GM10847 (cell line): ENCODE measurements around the gene SLC29A2.

ENCODE experiments used
- POLR2A ChIP-seq: IDR thresholded peaks from 2 replicates; pipeline ENCODE4 v1.6.1; 2011; ENCODE audit not compliant: insufficient read length; ENCODE audit errors: extremely low read depth

Gene SLC29A2

GRCh38 chr11:66363187-66363601, 8.4 kb downstream of the SLC29A2 start:
- TF ChIP-seq POLR2A = no peak

DNA sequence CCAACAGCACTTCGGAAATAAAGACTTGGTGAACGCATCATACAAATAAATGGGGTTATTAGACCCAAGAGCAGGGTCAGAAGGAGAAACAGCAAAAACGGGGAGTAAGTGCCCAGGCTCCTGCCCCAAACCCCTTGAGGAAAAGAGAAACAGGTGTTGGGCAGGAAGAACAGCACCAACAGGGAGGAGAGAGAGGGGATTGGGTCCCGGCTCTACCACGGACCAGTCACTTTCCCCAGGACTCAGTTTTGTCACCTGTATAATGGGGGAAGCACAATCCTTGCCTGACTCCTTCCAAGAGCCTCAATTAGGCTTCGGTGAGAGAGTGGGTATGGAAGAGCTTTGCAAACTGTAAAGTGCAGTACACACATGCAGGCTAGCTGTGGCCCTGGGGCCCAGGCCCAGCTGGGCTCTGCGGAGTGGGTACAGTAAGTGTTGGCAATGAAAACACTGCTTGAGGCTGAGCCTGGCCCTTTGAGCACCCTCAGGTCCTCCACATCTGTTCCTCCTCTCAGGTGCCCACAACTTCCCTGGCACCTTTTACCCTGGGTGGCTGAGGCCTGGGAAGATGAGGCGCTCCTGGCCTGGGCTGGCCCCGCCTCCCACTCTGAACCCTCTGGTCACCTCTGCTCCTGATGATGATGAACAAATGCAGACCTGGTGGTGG, 8.9 kb downstream of the SLC29A2 start:
- TF ChIP-seq POLR2A = no peak

- no peak for TF ChIP-seq POLR2A
Measured at GRCh38 chr11:66361502-66361941, 10.0 kb downstream of the SLC29A2 start.

GRCh38 chr11:66360406-66361073, 11.0 kb downstream of the SLC29A2 start:
- TF ChIP-seq POLR2A = no peak

GRCh38 chr11:66359662-66360087, 11.9 kb downstream of the SLC29A2 start:
- TF ChIP-seq POLR2A = no peak

DNA sequence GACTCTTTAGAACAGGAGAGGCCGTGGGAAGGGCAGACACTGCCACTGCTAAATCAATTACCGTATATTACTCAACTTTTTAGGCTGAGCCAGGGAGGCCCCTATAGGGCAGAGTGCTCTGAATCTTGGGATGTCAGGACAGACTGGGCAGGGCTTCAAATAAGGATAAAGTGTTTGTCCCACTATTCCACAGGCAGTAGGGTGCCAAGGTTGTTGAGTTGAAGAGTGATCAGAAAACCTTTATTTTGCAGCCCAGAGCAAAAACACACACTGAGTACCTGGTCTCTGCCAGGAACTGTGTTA, 22.5 kb downstream of the SLC29A2 start:
- no peak for TF ChIP-seq POLR2A

GRCh38 chr11:66347425-66348276, 23.9 kb downstream of the SLC29A2 start, which contains the start of gene B4GAT1:
Gene B4GAT1 (minus strand): TSS chr11:66347629. CDS start chr11:66347545, 84 bp downstream.
- peak; percentile 21 for TF ChIP-seq POLR2A

- TF ChIP-seq POLR2A = no peak
Measured at GRCh38 chr11:66346476-66347424, 24.8 kb downstream of the SLC29A2 start.

DNA sequence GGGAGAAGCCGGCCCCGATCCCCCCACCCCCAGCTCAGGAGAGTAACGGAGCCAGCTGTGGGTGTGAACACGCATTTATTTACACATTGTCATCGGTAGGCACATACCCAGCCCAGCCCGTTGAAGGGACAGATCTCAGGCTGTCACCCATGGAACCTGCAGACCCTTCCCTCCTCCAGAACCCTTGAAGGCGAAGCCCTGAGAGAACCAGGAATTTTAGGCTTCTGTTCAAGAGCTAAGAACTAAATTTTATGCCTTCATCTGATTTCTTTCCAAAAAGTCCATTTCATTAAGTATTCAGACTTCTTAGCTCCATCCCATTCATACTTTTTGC, 26.3 kb downstream of the SLC29A2 start:
- no peak for TF ChIP-seq POLR2A

GRCh38 chr11:66344550-66345315, 26.8 kb downstream of the SLC29A2 start, which contains the start of gene BRMS1:
Gene BRMS1 (minus strand): TSS chr11:66345104. CDS start chr11:66342234, 2,870 bp downstream.
- peak; percentile 90 for TF ChIP-seq POLR2A

DNA sequence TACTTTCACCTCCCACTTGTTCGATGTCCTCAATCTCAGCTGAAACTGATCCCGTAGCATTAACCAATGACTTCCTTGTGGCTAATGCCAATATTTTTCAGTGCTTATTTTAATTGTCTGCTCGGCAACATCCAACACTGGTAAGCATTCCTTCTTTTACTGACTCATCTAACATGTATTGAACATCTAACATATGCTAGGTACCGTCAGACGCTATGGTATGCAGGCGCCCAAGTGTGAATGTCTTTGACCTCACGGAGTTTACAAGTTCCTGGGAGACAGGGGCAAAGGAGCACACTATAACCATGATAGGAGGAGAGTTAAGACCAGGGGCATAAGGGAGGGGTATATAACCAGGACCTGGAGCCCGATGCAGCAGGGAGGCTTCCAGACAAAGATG, 28.4 kb downstream of the SLC29A2 start:
- TF ChIP-seq POLR2A = no peak

- TF ChIP-seq POLR2A = no peak
Measured at GRCh38 chr11:66341502-66342126, 29.9 kb downstream of the SLC29A2 start.
